Suprapubic skin (tissue), 4 donors: ENCODE measurements around the gene MFAP2. TPM values are rescaled to one million over a fixed set of nuclear protein-coding genes. Genes with fewer than 3 reads are reported as not detected.

Experiments used
- DNase-seq, 2 donors: peaks; one replicate each; pipeline ENCODE4 v3.0.0-alpha.2; 2019; ENCODE audit warnings: low spot score in 2 of 2
- H3K27ac ChIP-seq: fragments of 200-600 bp; sonication (generic); one replicate; pipeline ENCODE4 v1.5.1; 2019
- H3K27me3 ChIP-seq: fragments of 200-600 bp; sonication (generic); one replicate; pipeline ENCODE4 v1.5.1; 2019
- H3K36me3 ChIP-seq: fragments of 200-600 bp; sonication (generic); one replicate; pipeline ENCODE4 v1.5.1; 2019
- H3K4me1 ChIP-seq: fragments of 200-600 bp; sonication (generic); one replicate; pipeline ENCODE4 v1.5.1; 2019
- H3K4me3 ChIP-seq: fragments of 200-600 bp; sonication (generic); one replicate; pipeline ENCODE4 v1.5.1; 2019; ENCODE audit warnings: mild to moderate bottlenecking
- H3K9me3 ChIP-seq: fragments of 200-600 bp; sonication (generic); one replicate; pipeline ENCODE4 v1.5.1; 2019
- CTCF ChIP-seq, 2 donors: fragments of 200-600 bp in 1 of 2; fragments of 450-650 bp in 1 of 2; sonication (generic) in 1 of 2; IDR thresholded peaks; one replicate each; pipeline ENCODE4 v1.5.1; 2016 to 2019; ENCODE audit warnings: antibody characterized with exemption in 2 of 2, mild to moderate bottlenecking in 1 of 2, moderate library complexity in 1 of 2
- EP300 ChIP-seq: sonication (generic); formaldehyde crosslinking; IDR thresholded peaks from one replicate; pipeline ENCODE4 v1.6.1; 2017; ENCODE audit warnings: antibody characterized with exemption
- POLR2A ChIP-seq, 2 donors: fragments of 450-650 bp; IDR thresholded peaks; one replicate each; pipeline ENCODE4 v1.6.1; 2017; ENCODE audit warnings: antibody characterized with exemption in 2 of 2, mild to moderate bottlenecking in 2 of 2, moderate library complexity in 2 of 2
- POLR2AphosphoS5 ChIP-seq, 3 donors: sonication (generic); formaldehyde crosslinking; IDR thresholded peaks; one replicate each; pipeline ENCODE4 v1.6.1; 2017; ENCODE audit warnings: antibody characterized with exemption in 3 of 3
- WGBS: methylation state at CpG from one replicate; pipeline ENCODE4 v1.1.5; 2018; 5-methylcytosine and 5-hydroxymethylcytosine counted together
- total RNA-seq, 4 donors: library from RNA; depleted of rRNA; stranded (reverse); fragments of >200 nt; gene quantifications; one replicate each; pipeline ENCODE4 v1.1.0, GENCODE V29; 2016

MFAP2 gene
- total RNA-seq, 4 donors from 2014 or later: 5.6 to 8.3 (median 7.1) TPM

GRCh38 chr1:16970132-16970910, 10.1 kb downstream of the MFAP2 start:
- Histone ChIP-seq H3K9me3 (no peaks in the 10 kb centered on the region), H3K4me3 (no peak overlapping the region), H3K4me1 (peaks cover 8% of the 10 kb centered on the region), H3K36me3 (peaks cover 20% of the 10 kb centered on the region), H3K27ac (no peak overlapping the region), H3K27me3 (no peaks in the 10 kb centered on the region)
- 97% methylated on average over 15 of the region's 28 CpGs for WGBS
- no peak for DNase-seq
- TF ChIP-seq CTCF (IDR thresholded peaks at IDR 0.05) (no peak), POLR2AphosphoS5 (IDR thresholded peaks at IDR 0.05) (no peak), POLR2A (IDR thresholded peaks at IDR 0.05) (no peak), EP300 (no peak)

DNA sequence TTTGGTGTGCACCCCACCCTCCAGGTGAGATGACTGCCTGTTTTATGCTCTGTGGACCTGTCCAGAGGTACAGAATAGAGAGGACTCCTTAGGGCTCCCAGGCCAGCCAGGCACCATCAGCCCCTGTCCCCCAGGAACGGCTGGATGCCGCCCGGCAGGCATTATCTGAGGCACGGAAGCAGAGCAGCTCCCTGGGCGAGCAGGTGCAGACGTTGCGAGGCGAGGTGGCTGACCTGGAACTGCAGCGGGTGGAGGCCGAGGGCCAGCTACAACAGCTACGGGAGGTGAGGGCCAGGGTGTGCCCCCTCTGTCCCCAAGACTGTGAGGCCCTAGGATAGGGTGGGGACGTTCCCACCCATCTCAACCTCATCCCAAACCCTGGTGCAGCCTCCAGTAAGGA, 10.8 kb downstream of the MFAP2 start:
- DNase-seq: no peak
- Histone ChIP-seq H3K4me3 (no peak overlapping the region), H3K9me3 (no peaks in the 10 kb centered on the region), H3K4me1 (peaks cover 4% of the 10 kb centered on the region), H3K36me3 (peaks cover 21% of the 10 kb centered on the region), H3K27ac (no peak overlapping the region), H3K27me3 (no peaks in the 10 kb centered on the region)
- TF ChIP-seq CTCF (IDR thresholded peaks at IDR 0.05) (no peak), POLR2AphosphoS5 (IDR thresholded peaks at IDR 0.05) (no peak), POLR2A (IDR thresholded peaks at IDR 0.05) (no peak), EP300 (no peak)
- 89% methylated on average over 12 of the region's 12 CpGs for WGBS

DNA sequence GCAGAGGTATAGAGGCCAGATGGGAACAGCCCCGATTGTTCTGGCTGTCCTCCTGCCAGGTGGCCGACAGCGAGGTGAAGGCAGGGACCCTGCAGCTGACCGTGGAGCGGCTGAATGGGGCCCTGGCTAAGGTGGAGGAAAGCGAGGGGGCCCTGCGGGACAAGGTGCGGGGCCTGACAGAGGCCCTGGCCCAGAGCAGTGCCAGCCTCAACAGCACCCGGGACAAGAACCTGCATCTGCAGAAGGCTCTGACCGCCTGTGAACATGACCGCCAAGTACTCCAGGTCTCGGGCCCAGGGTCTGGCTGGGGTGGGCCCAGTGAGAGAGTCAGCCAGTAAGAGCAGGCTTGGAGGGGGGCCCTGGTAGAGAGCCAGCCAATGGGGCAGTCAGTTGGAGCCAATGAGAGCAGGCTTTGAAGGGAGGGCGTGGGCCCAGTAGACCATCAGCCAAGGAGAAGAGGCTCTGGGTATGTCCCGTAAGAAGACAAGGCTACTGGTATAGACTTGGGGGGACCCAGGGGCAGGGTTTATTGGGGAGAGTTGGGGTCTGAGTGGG, 11.3 kb downstream of the MFAP2 start:
- TF ChIP-seq EP300 (no peak), CTCF (IDR thresholded peaks at IDR 0.05) (no peak), POLR2AphosphoS5 (IDR thresholded peaks at IDR 0.05) (no peak), POLR2A (IDR thresholded peaks at IDR 0.05) (no peak)
- no peak for DNase-seq
- Histone ChIP-seq H3K27ac (no peak overlapping the region), H3K9me3 (no peaks in the 10 kb centered on the region), H3K4me3 (no peak overlapping the region), H3K36me3 (peaks cover 21% of the 10 kb centered on the region), H3K4me1 (peaks cover 4% of the 10 kb centered on the region), H3K27me3 (no peaks in the 10 kb centered on the region)
- 94% methylated on average over 11 of the region's 14 CpGs for WGBS

- no peak for DNase-seq
- WGBS: 90% methylated on average over 2 of the region's 3 CpGs
- Histone ChIP-seq H3K4me1 (peaks cover 4% of the 10 kb centered on the region), H3K9me3 (no peaks in the 10 kb centered on the region), H3K4me3 (no peak overlapping the region), H3K27me3 (no peaks in the 10 kb centered on the region), H3K27ac (no peak overlapping the region), H3K36me3 (peaks cover 21% of the 10 kb centered on the region)
- no peak for TF ChIP-seq POLR2A (IDR thresholded peaks at IDR 0.05)
- no peak for TF ChIP-seq POLR2AphosphoS5 (IDR thresholded peaks at IDR 0.05)
- TF ChIP-seq CTCF (IDR thresholded peaks at IDR 0.05): no peak
- no peak for TF ChIP-seq EP300
These were observed 12.0 kb downstream of the MFAP2 start for GRCh38 chr1:16968372-16968771.

GRCh38 chr1:16967962-16968361, 12.5 kb downstream of the MFAP2 start:
- H3K4me3 ChIP-seq: no peak overlapping the region
- no peak for DNase-seq
- H3K9me3 ChIP-seq: no peaks in the 10 kb centered on the region
- H3K27ac ChIP-seq: no peak overlapping the region
- TF ChIP-seq POLR2A (IDR thresholded peaks at IDR 0.05) (no peak), EP300 (no peak), POLR2AphosphoS5 (IDR thresholded peaks at IDR 0.05) (no peak), CTCF (IDR thresholded peaks at IDR 0.05) (no peak)
- H3K27me3 ChIP-seq: no peaks in the 10 kb centered on the region
- H3K36me3 ChIP-seq: peaks cover 21% of the 10 kb centered on the region
- peaks cover 4% of the 10 kb centered on the region for H3K4me1 ChIP-seq
- WGBS: 96% methylated on average over 16 of the region's 21 CpGs
